Stimulated activated naive CD4-positive, alpha-beta T cell treated with Interleukin-2 at 50 U/mL for 16 hours (primary cell): ENCODE data around the gene ABCF2.

Source experiments
- DNase-seq: peaks from one replicate; lab custom pipeline; 2025; lab: John Stamatoyannopoulos, UW

ABCF2 gene

DNA sequence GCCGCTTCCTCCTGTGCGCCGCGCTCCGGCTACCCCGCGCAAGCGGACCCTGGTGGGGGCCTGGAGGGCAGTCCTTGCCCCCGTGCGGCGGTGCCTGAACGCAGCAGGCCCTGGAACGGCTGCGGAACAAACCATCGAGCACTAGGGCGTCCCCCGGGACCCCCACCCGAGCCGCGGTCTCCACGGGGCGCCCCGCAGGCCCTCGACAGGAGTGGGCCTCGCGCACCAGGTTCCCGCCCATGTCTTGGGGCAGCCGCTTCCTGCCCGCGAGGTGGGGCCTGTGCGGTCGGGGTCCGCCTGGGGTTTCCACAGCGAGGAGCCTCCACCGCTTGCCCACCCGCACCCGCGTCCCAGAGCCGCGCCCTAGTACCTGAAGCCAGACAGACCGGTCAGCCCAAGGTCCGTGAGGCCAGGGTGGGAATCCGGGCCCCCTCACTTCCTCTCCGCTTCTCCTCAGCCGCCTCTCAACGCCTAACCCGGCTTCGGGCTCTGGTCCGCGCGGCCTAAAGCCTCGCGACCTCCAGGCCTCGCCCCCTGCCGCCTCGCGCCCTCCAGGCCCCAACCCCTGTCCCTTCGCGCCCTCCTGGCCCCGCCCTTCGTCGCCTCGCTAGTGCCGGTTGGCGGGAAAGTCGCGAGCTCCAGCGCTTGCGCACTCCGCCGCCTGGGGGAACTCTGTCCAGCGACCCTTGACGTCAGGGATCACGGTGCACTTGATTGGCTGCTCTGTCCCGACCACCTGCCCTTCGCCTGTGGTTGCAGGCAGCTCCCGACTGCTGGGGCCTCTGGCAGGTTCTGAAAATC lies 52.6 kb downstream of the ABCF2 start:
- no peak for DNase-seq

DNA sequence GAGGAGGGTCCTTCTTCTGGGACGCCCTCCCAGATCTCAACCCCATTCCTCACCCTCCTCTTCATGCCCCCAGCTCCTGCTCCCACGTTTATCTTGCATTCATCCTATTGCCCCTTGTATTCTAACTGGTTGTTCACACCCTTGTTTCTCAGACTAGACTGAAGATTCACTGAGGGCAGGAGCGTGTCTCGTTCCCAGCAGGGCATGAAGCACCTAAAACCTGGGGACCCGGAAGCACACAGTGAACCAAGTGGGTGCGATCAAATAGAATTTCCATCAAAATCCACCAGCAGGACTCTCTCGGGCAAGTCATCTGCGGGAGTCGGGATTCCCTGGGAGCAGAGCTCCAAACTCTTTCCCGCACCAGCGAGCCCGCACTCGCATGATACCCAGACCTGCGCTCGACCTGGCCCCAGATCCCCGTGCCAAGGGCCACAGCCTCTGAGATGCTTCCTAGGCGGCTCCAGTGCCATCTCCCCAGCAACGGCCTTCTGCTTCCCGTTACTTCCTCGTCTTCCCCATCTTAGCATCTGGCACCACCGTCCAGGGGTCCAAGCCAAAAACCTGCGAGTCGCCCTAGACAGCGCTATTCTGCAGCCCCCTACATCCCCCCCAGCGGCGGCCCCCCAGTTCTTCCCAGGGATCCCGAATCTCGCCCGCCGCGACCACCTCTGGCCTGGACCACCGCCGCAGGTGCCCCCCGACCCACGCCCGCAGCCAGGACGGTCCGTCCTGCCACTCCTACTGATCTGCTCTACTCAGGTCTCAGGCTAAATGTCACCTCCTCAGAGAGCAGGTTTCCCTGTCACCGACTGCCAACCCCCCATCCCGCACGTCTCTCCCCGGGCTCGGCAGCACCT lies 53.4 kb downstream of the ABCF2 start:
- DNase-seq = no peak

DNA sequence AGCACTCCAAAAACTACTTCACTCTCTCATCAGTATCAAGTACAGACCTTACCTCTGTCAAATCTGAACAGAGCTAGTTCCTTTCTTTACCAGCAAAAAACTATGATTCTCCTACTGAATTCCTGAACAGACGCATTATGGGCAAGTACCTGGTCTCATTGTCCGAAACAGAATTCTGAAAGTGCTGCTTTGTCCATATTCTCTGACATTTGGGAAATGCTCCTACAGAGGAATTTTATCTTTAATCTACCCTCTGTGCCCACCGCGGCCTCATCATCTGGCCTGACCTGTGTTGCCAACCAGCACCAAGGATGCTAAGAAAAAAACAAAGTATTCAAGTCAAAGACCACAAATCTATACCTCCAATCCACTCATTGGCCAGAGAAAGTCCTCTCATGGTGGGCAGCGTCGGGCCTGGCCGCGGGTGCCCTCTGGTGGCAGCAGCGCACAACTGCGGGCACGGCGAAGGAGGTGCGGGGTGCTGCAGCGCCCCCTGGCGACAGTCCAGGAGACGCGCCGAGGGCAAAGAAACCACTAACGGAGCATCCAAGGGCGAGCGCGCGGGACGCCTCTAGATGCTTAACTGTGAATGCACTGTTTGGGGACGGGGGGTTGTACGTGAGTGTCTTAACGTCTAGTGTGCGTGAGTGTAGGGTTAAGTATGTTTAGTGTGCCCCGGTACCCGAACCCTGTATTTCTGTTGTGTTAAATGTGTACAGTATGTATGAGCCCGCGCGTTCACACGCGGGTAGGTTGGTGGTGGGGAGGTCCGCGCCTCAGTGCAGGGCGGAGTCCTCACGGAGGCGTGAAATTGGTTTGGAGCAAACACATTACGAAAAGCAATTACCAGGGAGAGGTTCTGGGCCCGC lies 54.5 kb downstream of the ABCF2 start:
- peak; percentile 69 for DNase-seq

DNA sequence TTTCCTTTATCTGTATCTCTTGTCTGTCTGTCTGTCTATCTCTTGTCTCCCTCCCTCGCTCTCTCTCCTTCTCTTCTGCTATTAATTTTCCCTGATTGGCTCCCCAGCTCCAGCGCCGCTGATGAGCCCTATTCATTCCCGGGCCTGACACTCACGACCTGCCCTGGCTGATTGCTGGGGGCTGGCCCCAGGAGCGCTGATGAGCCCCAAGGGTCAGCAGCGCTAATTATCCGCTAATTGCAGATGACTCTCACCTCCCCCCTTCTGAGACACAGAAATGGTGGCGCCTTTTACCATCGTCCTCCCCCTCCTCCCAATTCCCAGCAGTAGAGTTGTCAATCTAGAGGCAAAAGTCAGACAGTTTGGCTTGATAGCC lies 58.2 kb downstream of the ABCF2 start:
- no peak for DNase-seq

DNA sequence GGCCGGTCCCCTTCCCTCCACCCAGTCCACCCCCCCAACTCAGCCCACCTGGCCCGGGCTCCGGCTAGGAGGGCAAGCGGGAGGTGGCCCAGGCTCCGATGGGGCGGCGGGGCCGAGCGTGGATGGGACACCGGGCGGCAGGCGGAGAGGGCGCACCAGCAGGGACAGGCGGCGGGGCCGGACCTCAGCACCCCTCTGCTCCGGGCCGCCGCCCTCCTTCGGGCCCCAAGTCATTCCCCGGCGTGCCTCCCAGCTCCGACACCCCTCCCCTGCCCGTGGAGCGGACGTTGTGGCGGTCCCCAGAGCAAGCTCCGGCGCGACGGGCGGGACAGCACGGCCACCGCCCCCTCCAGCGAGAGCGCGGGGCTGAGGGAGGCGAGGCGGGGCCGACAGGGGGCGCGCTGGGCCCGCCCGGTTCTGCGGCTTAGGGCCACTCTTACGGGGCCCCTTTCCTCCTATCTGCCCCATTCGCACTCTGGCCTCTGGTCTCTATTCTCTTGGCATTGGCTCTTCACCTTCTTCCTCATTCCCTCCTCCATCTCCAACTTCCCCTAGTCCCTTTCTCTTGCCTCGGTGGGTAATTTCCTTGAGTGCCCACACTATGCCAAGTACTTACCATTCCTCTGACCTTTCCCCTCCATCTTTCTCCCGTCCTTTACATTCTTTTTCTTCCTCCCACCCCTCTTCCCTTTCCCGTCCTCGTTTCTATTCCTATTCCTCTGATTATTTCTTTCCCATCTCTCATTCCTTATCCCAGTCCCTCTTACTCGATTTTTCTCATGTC lies 58.8 kb downstream of the ABCF2 start:
- DNase-seq = peak; percentile 41

DNA sequence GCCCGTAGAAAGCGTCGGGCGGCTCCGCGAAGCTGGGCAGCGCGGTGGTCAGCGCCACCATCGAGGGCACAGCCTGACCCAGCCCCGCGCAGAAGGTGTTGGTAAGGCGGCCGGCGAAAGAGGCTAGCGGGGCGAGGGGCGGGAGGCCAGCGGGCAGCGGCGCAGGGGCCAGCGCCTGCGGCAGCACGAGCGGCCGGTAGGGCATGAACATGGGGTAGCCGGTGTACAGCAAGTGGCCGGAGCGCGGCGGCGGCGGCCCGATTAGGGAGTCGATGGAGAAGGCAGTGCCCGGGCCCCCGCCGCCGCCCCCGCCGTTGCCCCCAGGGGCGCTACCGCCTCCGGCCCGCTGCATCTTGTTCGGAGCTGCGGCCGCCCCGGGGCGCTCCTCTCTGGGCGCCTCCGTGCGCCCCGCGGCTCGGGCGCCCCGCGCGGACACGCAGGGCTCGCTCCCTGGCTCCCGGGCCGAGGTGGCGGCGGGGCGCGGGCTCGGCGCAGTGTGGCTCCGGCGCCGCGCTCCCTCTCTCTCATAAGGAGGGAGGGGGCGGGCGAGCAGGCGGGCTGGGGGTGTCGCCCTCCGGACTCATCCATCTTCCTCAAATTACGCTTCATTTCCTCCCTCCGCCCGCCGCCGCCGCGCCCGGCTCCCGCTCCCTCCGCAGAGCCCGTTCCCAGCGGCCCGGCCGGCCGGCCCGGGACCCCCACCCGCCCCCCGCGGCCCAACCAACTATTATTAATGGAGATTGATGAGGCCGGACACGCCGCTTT lies 59.6 kb downstream of the ABCF2 start, which contains the start of gene GBX1:
TSS of gene GBX1 (minus strand) at position 498 of the 765 bp plus-strand sequence. CDS start at position 352, 146 bp downstream.
- no peak for DNase-seq

DNA sequence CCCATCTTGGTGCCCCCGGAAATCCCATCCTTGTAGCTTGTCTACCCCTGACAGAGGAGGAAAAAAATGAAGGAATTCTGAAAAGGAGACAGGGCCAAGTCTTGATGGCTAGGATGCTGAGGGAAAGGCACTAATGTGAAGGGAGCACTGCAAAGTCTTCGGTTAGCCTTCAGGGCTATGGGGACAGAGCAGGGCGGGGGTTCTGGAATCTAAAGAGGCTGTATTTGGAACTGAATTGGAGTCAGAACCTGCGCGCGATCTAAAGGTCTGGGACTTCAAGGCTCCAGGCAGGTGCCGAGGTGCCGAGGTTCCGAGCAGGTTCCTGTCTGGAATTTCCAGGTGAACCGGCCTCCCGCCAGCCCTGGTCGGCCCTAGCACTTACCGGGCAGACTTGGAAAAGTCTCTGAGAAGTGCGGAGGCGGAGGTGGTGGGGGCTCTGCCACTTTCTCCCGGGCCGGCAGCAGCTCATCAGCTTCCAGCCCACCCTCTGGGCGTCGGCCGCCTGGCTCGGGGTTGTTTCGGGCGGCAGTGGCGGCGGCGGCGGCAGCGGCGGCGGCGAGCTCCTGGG lies 60.3 kb downstream of the ABCF2 start:
- DNase-seq = no peak
